Measurements from ENCODE around the gene IL17RA.
"Not testable (repeated sequence)": the region's sequence is repeated elsewhere in the genome, so short reads cannot be mapped to it uniquely, and the experiment has no call there.

Gene IL17RA

GRCh38 chr22:17143101-17143500, 58.3 kb downstream of the IL17RA start:
- DNase-seq (ENCODE audit: insufficient read length, low spot score) (no peak), FAIRE-seq (no peak)
- TF ChIP-seq TAF1 (IDR thresholded peaks at IDR 0.05; ENCODE audit: low read depth, low read length) = no peak

GRCh38 chr22:17143826-17144225, 59.0 kb downstream of the IL17RA start:
- DNase-seq (ENCODE audit: insufficient read length, low spot score) (no peak), FAIRE-seq (no peak)
- TF ChIP-seq PAX5 (IDR thresholded peaks at IDR 0.05; ENCODE audit: insufficient read depth, low read length, severe bottlenecking) (no peak), POU2F2 (IDR thresholded peaks at IDR 0.05; ENCODE audit: low read depth, low read length) (no peak), SPI1 (IDR thresholded peaks at IDR 0.05; ENCODE audit: low read depth, low read length) (no peak), POLR2AphosphoS5 (IDR thresholded peaks at IDR 0.05; ENCODE audit: low read depth, low read length) (no peak), TAF1 (IDR thresholded peaks at IDR 0.05; ENCODE audit: low read depth, low read length) (no peak), POLR2A (IDR thresholded peaks at IDR 0.05; ENCODE audit: low read depth, low read length) (no peak)

- DNase-seq (ENCODE audit: insufficient read length, low spot score) (no peak), FAIRE-seq (no peak)
- no peak for TF ChIP-seq SPI1 (IDR thresholded peaks at IDR 0.05; ENCODE audit: low read depth, low read length)
- TF ChIP-seq POLR2AphosphoS5 (IDR thresholded peaks at IDR 0.05; ENCODE audit: low read depth, low read length) = no peak
These were observed 60.4 kb downstream of the IL17RA start for GRCh38 chr22:17145021-17145680.

GRCh38 chr22:17147458-17147857, 62.7 kb downstream of the IL17RA start:
- peak; percentile 63 for FAIRE-seq
- not testable (repeated sequence) for DNase-seq (ENCODE audit: insufficient read length, low spot score)

GRCh38 chr22:17149076-17149815, 64.4 kb downstream of the IL17RA start:
- FAIRE-seq (no peak), DNase-seq (ENCODE audit: insufficient read length, low spot score) (no peak)
- TF ChIP-seq TAF1 (IDR thresholded peaks at IDR 0.05; ENCODE audit: low read depth, low read length) = no peak

- no peak for DNase-seq (ENCODE audit: insufficient read length, low spot score)
- TF ChIP-seq TAF1 (IDR thresholded peaks at IDR 0.05; ENCODE audit: low read depth, low read length) (no peak), POU2F2 (IDR thresholded peaks at IDR 0.05; ENCODE audit: low read depth, low read length) (no peak), SPI1 (IDR thresholded peaks at IDR 0.05; ENCODE audit: low read depth, low read length) (no peak), POLR2A (IDR thresholded peaks at IDR 0.05; ENCODE audit: low read depth, low read length) (no peak), PAX5 (IDR thresholded peaks at IDR 0.05; ENCODE audit: insufficient read depth, low read length, severe bottlenecking) (no peak), POLR2AphosphoS5 (IDR thresholded peaks at IDR 0.05; ENCODE audit: low read depth, low read length) (no peak)
- no peak for FAIRE-seq
These were observed 67.5 kb downstream of the IL17RA start for GRCh38 chr22:17152340-17152739.

GRCh38 chr22:17152971-17153370, 68.2 kb downstream of the IL17RA start:
- TF ChIP-seq SPI1 (IDR thresholded peaks at IDR 0.05; ENCODE audit: low read depth, low read length) (no peak), TAF1 (IDR thresholded peaks at IDR 0.05; ENCODE audit: low read depth, low read length) (no peak), POLR2A (IDR thresholded peaks at IDR 0.05; ENCODE audit: low read depth, low read length) (no peak), POLR2AphosphoS5 (IDR thresholded peaks at IDR 0.05; ENCODE audit: low read depth, low read length) (no peak), POU2F2 (IDR thresholded peaks at IDR 0.05; ENCODE audit: low read depth, low read length) (no peak), PAX5 (IDR thresholded peaks at IDR 0.05; ENCODE audit: insufficient read depth, low read length, severe bottlenecking) (no peak)
- no peak for FAIRE-seq

GRCh38 chr22:17155941-17156340, 71.1 kb downstream of the IL17RA start:
- TF ChIP-seq POLR2A (IDR thresholded peaks at IDR 0.05; ENCODE audit: low read depth, low read length) (no peak), POLR2AphosphoS5 (IDR thresholded peaks at IDR 0.05; ENCODE audit: low read depth, low read length) (no peak), SPI1 (IDR thresholded peaks at IDR 0.05; ENCODE audit: low read depth, low read length) (no peak), POU2F2 (IDR thresholded peaks at IDR 0.05; ENCODE audit: low read depth, low read length) (no peak), PAX5 (IDR thresholded peaks at IDR 0.05; ENCODE audit: insufficient read depth, low read length, severe bottlenecking) (no peak), TAF1 (IDR thresholded peaks at IDR 0.05; ENCODE audit: low read depth, low read length) (no peak)
- no peak for DNase-seq (ENCODE audit: insufficient read length, low spot score)
- FAIRE-seq = no peak

More at GRCh38 chr22:17152971-17153370, 68.2 kb downstream of the IL17RA start:
- no peak for DNase-seq (ENCODE audit: insufficient read length, low spot score)

GRCh38 chr22:17157714-17158113, 72.9 kb downstream of the IL17RA start:
- FAIRE-seq = no peak
- no peak for DNase-seq (ENCODE audit: insufficient read length, low spot score)
- no peak for TF ChIP-seq POLR2AphosphoS5 (IDR thresholded peaks at IDR 0.05; ENCODE audit: low read depth, low read length)
- TF ChIP-seq PAX5 (IDR thresholded peaks at IDR 0.05; ENCODE audit: insufficient read depth, low read length, severe bottlenecking) = no peak
- no peak for TF ChIP-seq POLR2A (IDR thresholded peaks at IDR 0.05; ENCODE audit: low read depth, low read length)
- no peak for TF ChIP-seq POU2F2 (IDR thresholded peaks at IDR 0.05; ENCODE audit: low read depth, low read length)
- no peak for TF ChIP-seq SPI1 (IDR thresholded peaks at IDR 0.05; ENCODE audit: low read depth, low read length)
- TF ChIP-seq TAF1 (IDR thresholded peaks at IDR 0.05; ENCODE audit: low read depth, low read length) = no peak

- FAIRE-seq = no peak
- TF ChIP-seq POLR2A (IDR thresholded peaks at IDR 0.05; ENCODE audit: low read depth, low read length) (no peak), POU2F2 (IDR thresholded peaks at IDR 0.05; ENCODE audit: low read depth, low read length) (no peak)
- no peak for DNase-seq (ENCODE audit: insufficient read length, low spot score)
These were observed 73.4 kb downstream of the IL17RA start for GRCh38 chr22:17158176-17158567.

Data from GM12891 (cell line).